Pancreas (tissue), 10 donors: ENCODE data around the gene SPECC1. TPM values are rescaled to one million over a fixed set of nuclear protein-coding genes. Genes with fewer than 3 reads are reported as not detected.
A peak's percentile ranks its signal among the peaks of the same experiment; 100 is the strongest.

Experiments
- ATAC-seq, 4 donors: fragments of 200-7000 bp; cut with Tn5 transposase; one replicate each; pipeline versions ENCODE4 v1.8.0 to v1.9.1; 2020; ENCODE audit warnings: mild to moderate bottlenecking in 4 of 4, moderate library complexity in 4 of 4
- DNase-seq, 6 donors: peaks; one replicate each; pipeline ENCODE4 v3.0.0-alpha.2; 2020
- FAIRE-seq: peaks from 2 replicates; lab custom pipeline; 2012; peaks lifted over from hg19 to GRCh38; lab: Jason Lieb, UNC
- H3K27ac ChIP-seq, 4 donors: fragments of 200-600 bp; sonication (generic); 1 replicate in 3 of 4; 2 replicates in 1 of 4; pipeline versions ENCODE4 v1.5.0 to v1.8.0; 2020
- H3K27me3 ChIP-seq, 4 donors: fragments of 200-600 bp; one replicate each; pipeline ENCODE4 v1.8.0; 2021
- H3K36me3 ChIP-seq, 3 donors: fragments of 200-600 bp; sonication (generic) in 1 of 3; one replicate each; pipeline versions ENCODE4 v1.5.0 to v1.8.0; 2020 to 2021
- H3K4me1 ChIP-seq, 3 donors: fragments of 200-600 bp; one replicate each; pipeline ENCODE4 v1.8.0; 2021
- H3K4me3 ChIP-seq, 4 donors: fragments of 200-600 bp; sonication (generic) in 2 of 4; one replicate each; pipeline versions ENCODE4 v1.5.0 to v1.8.0; 2020 to 2021
- H3K9me3 ChIP-seq, 4 donors: fragments of 200-600 bp; one replicate each; pipeline ENCODE4 v1.8.0; 2021
- CTCF ChIP-seq, 4 donors: fragments of 200-600 bp; sonication (generic) in 3 of 4; IDR thresholded peaks; one replicate each; pipeline versions ENCODE4 v1.5.0 to v1.8.0; 2021; ENCODE audit warnings: antibody characterized with exemption in 4 of 4
- WGBS, 2 donors: extraction: QIAGEN DNeasy Blood & Tissue Kit; methylation state at CpG; one replicate each; pipeline ENCODE4 v1.1.7; 2013; 5-methylcytosine and 5-hydroxymethylcytosine counted together
- intact Hi-C, 3 donors: fragments of 100-400 bp; cut with DNase I; formaldehyde crosslinking; loops; one replicate each; pipeline versions ENCODE4 v1.11.1 to v1.14.2; 2022
- polyA plus RNA-seq, 2 donors: library from polyadenylated mRNA; stranded (reverse); fragments of 200-250 nt; gene quantifications; one replicate each; pipeline ENCODE4 v1.2.3, GENCODE V29; 2013
- total RNA-seq, 6 donors: library from RNA; stranded (reverse); fragmentation: NEBNext Ultra II Directional in 4 of 6; extraction: Animal tissue kit (Norgen Biotek cat#: 25700) in 4 of 6; gene quantifications; one replicate each; pipeline versions ENCODE4 v1.2.1 to v1.2.4, GENCODE V29; 2021 to 2023
- donor health status: healthy with polysubstance abuse.
- donor health status: DM: no; HTN: no; CAD: no; lungs with moderate emphysema.
- donor health status: DM: no; HTN: no; CAD: no.
- donor health status: control.
- donor health status: control.
- donor health status: Bipolar disorder and iron deficiency.
- donor health status: DM: yes; HTN: yes; CAD: no.
- donor health status: DM: no; HTN: no; CAD: no.
- donor health status: DM: no; HTN: no; CAD: no.
- donor health status: DM: yes; HTN: yes; CAD: no.

The SPECC1 gene
- total and polyA plus RNA-seq, 8 donors: 5.6 to 22.2 (median 8.1) TPM

- 72 to 85% methylated on average over 2 of the region's 2 CpGs for WGBS, 2 donors
- no peaks in the 10 kb centered on the region for H3K9me3 ChIP-seq
- TF ChIP-seq CTCF (IDR thresholded peaks at IDR 0.05): no peak
- H3K27ac ChIP-seq: no peak overlapping the region
- ATAC-seq: no peak
- no peaks in the 10 kb centered on the region for H3K36me3 ChIP-seq
- H3K4me3 ChIP-seq: no peak overlapping the region
- no peaks in the 10 kb centered on the region for H3K4me1 ChIP-seq
- no peaks in the 10 kb centered on the region for H3K27me3 ChIP-seq
- no peak for FAIRE-seq
- intact Hi-C loops: no loop called here
- no peak for DNase-seq
Observed at GRCh38 chr17:20051624-20052023, 42.5 kb downstream of the SPECC1 start.

GRCh38 chr17:20053361-20053964 is 44.3 kb downstream of the SPECC1 start:
- Histone ChIP-seq H3K27ac (no peak overlapping the region), H3K27me3 (no peaks in the 10 kb centered on the region), H3K9me3 (no peaks in the 10 kb centered on the region), H3K4me3 (no peak overlapping the region), H3K36me3 (no peaks in the 10 kb centered on the region), H3K4me1 (no peaks in the 10 kb centered on the region)
- ATAC-seq (peak in 1 of 4 donors; percentile 50), DNase-seq (no peak), FAIRE-seq (no peak)
- no peak for TF ChIP-seq CTCF (IDR thresholded peaks at IDR 0.05)
- intact Hi-C loops: no loop called here
- 83 to 88% methylated on average over 4 of the region's 4 CpGs for WGBS, 2 donors

- H3K27ac ChIP-seq: no peak overlapping the region
- H3K27me3 ChIP-seq: no peaks in the 10 kb centered on the region
- no peaks in the 10 kb centered on the region for H3K36me3 ChIP-seq
- no peak overlapping the region for H3K4me3 ChIP-seq
- no peak for TF ChIP-seq CTCF (IDR thresholded peaks at IDR 0.05)
- 48 to 55% methylated on average over 3 of the region's 3 CpGs for WGBS, 2 donors
- no peak for DNase-seq
- intact Hi-C loops: no loop called here
- FAIRE-seq: no peak
- H3K4me1 ChIP-seq: no peaks in the 10 kb centered on the region
- H3K9me3 ChIP-seq: no peaks in the 10 kb centered on the region
- no peak for ATAC-seq
Observed at GRCh38 chr17:20059728-20060188, 50.6 kb downstream of the SPECC1 start.

- Histone ChIP-seq H3K9me3 (no peaks in the 10 kb centered on the region), H3K4me3 (no peak overlapping the region), H3K4me1 (peaks cover 0 to 4% (median 0%) of the 10 kb centered on the region in 3 donors), H3K27me3 (no peaks in the 10 kb centered on the region), H3K36me3 (no peaks in the 10 kb centered on the region), H3K27ac (peak overlapping the region in 1 of 4 donors; percentile 28)
- intact Hi-C loops: no loop called here
- ATAC-seq (peak in 3 of 4 donors; percentile 62 to 68 (median 68)), DNase-seq (peak in 4 of 6 donors; percentile 19 to 42 (median 39)), FAIRE-seq (no peak)
- WGBS, 2 donors: 50 to 64% methylated on average over 12 of the region's 12 CpGs
- TF ChIP-seq CTCF (IDR thresholded peaks at IDR 0.05): no peak
Observed at GRCh38 chr17:20063665-20064648, 54.8 kb downstream of the SPECC1 start.
